Endothelial cell of umbilical vein (primary cell): Measurements from ENCODE around the gene ZNF439. TPM values are rescaled to one million over a fixed set of nuclear protein-coding genes. Genes with fewer than 3 reads are reported as not detected.

ENCODE experiments used
- BruUV-seq: library from RNA; stranded (reverse); fragments of 400-500 nt; replicated peaks from 2 replicates; lab custom pipeline; 2021; lab: Mats Ljungman, UMichigan
- CTCF ChIA-PET: fragments of 300-600, 350-600 bp; sonication (Branson Sonifier 250); formaldehyde crosslinking; loops from one replicate; lab custom pipeline; 2021; ENCODE audit warnings: antibody characterized with exemption, inconsistent platforms; lab: Charles Lee
- POLR2A ChIA-PET: fragments of 300-600, 350-600 bp; sonication (Branson Sonifier 250); formaldehyde crosslinking; loops from one replicate; lab custom pipeline; 2021; ENCODE audit warnings: antibody characterized with exemption, inconsistent platforms; lab: Charles Lee
- DNase-seq: peaks from one replicate; pipeline ENCODE4 v3.0.0-alpha.2; 2011; ENCODE audit warnings: low read depth, low spot score
- FAIRE-seq: peaks from 2 replicates; lab custom pipeline; 2011; peaks lifted over from hg19 to GRCh38; lab: Jason Lieb, UNC
- H2AFZ ChIP-seq: 2 replicates; pipeline ENCODE4 v1.6.0; 2012; ENCODE audit warnings: low read depth, low read length, control low read depth, inconsistent platforms
- H3K27ac ChIP-seq: 2 replicates; pipeline ENCODE4 v1.5.1; 2011; ENCODE audit warnings: low read depth, mild to moderate bottlenecking, control low read depth, low read length, moderate library complexity; ENCODE audit not compliant: insufficient read depth
- H3K27me3 ChIP-seq, 2 experiments: 2 replicates each; pipeline versions ENCODE4 v1.6.0 to v1.6.1; 2011; ENCODE audit warnings: low read length in 2 of 2, mixed read lengths in 1 of 2; ENCODE audit not compliant: control insufficient read depth in 2 of 2, insufficient read depth in 2 of 2
- H3K36me3 ChIP-seq, 2 experiments: 2 replicates in 1 of 2; 3 replicates in 1 of 2; pipeline ENCODE4 v1.5.1; 2011; ENCODE audit warnings: low read length in 2 of 2, mild to moderate bottlenecking in 1 of 2, moderate library complexity in 1 of 2; ENCODE audit not compliant: control insufficient read depth in 2 of 2, insufficient read depth in 2 of 2; ENCODE audit errors: extremely low read depth in 1 of 2
- H3K4me1 ChIP-seq: 3 replicates; pipeline ENCODE4 v1.5.1; 2011; ENCODE audit warnings: mild to moderate bottlenecking, low read length; ENCODE audit not compliant: control insufficient read depth, insufficient read depth; ENCODE audit errors: extremely low read depth
- H3K4me2 ChIP-seq: 2 replicates; pipeline ENCODE4 v1.6.1; 2011; ENCODE audit warnings: low read length, control low read depth, mixed read lengths; ENCODE audit not compliant: insufficient read depth
- H3K4me3 ChIP-seq, 3 experiments: fragments of 200-600 bp in 1 of 3; sonication (generic), shearing (Covaris generic) in 1 of 3; replicated peaks in 1 of 3; 2 replicates each; pipeline ENCODE4 v1.5.1; 2011 to 2016; ENCODE audit warnings: control low read depth in 3 of 3, low read length in 3 of 3, mild to moderate bottlenecking in 2 of 3, inconsistent platforms in 1 of 3, low read depth in 1 of 3, moderate library complexity in 1 of 3; ENCODE audit not compliant: insufficient read depth in 1 of 3
- H3K79me2 ChIP-seq: 2 replicates; pipeline ENCODE4 v1.6.0; 2012; ENCODE audit warnings: low read length, inconsistent platforms; ENCODE audit not compliant: control insufficient read depth, insufficient read depth
- H3K9ac ChIP-seq: replicated peaks from 2 replicates; pipeline ENCODE3; 2011; ENCODE audit warnings: low read length, control low read depth; ENCODE audit not compliant: insufficient read depth; ENCODE audit errors: extremely low read depth
- H3K9me1 ChIP-seq: replicated peaks from 3 replicates; pipeline ENCODE4 v1.6.0; 2011; ENCODE audit warnings: mild to moderate bottlenecking, low read length; ENCODE audit not compliant: control insufficient read depth, insufficient read depth; ENCODE audit errors: extremely low read depth
- H3K9me3 ChIP-seq: replicated peaks from 2 replicates; pipeline ENCODE4 v1.5.1; 2012; ENCODE audit warnings: low read length, inconsistent platforms; ENCODE audit not compliant: control insufficient read depth, insufficient read depth
- H4K20me1 ChIP-seq: replicated peaks from 2 replicates; pipeline ENCODE3; 2011; ENCODE audit warnings: mild to moderate bottlenecking, low read length; ENCODE audit not compliant: control insufficient read depth, insufficient read depth; ENCODE audit errors: extremely low read depth
- EZH2 ChIP-seq: IDR thresholded peaks from 2 replicates; pipeline ENCODE4 v1.6.1; 2012; ENCODE audit warnings: borderline replicate concordance, low read depth, mild to moderate bottlenecking, moderate library complexity, low read length, inconsistent platforms; ENCODE audit not compliant: severe bottlenecking
- FOS ChIP-seq: IDR thresholded peaks from 2 replicates; pipeline ENCODE4 v1.6.1; 2011; ENCODE audit warnings: mild to moderate bottlenecking, low read length, moderate library complexity, borderline replicate concordance; ENCODE audit not compliant: insufficient read depth
- GATA2 ChIP-seq: IDR thresholded peaks from 2 replicates; pipeline ENCODE4 v1.7.0; 2011; ENCODE audit warnings: low read depth, mild to moderate bottlenecking, moderate library complexity, mixed read lengths, low read length; ENCODE audit not compliant: insufficient read length, insufficient read depth
- JUN ChIP-seq: IDR thresholded peaks from 2 replicates; pipeline ENCODE4 v1.6.1; 2011; ENCODE audit warnings: borderline replicate concordance, low read depth; ENCODE audit not compliant: insufficient read length, insufficient read depth
- MAX ChIP-seq: IDR thresholded peaks from 2 replicates; pipeline ENCODE4 v1.6.1; 2011; ENCODE audit not compliant: insufficient read depth, insufficient read length
- MYC ChIP-seq: IDR thresholded peaks from one replicate; pipeline ENCODE4 v1.6.1; 2011; ENCODE audit warnings: mild to moderate bottlenecking, low read depth, low read length
- POLR2A ChIP-seq: IDR thresholded peaks from 2 replicates; pipeline ENCODE4 v1.6.1; 2012; ENCODE audit warnings: low read depth, mild to moderate bottlenecking, control low read depth, low read length
- POLR2AphosphoS5 ChIP-seq: IDR thresholded peaks from 2 replicates; pipeline ENCODE4 v1.6.1; 2012; ENCODE audit warnings: low read depth, mild to moderate bottlenecking, control low read depth, low read length, moderate library complexity; ENCODE audit not compliant: insufficient read depth
- dilution Hi-C: fragments of 300-500 bp; cut with MboI; formaldehyde crosslinking; loops from one replicate; pipeline ENCODE4 v1.15.0; 2019; ENCODE audit warnings: low sequenced_read_pairs; ENCODE audit not compliant: extremely low pct_ligation_motif_present
- intact Hi-C: fragments of 100-400 bp; cut with micrococcal nuclease; formaldehyde crosslinking; loops from one replicate; pipeline ENCODE4 v1.10.0; 2022
- polyA plus RNA-seq, 4 experiments: library from polyadenylated mRNA; depleted of rRNA in 3 of 4; stranded (reverse) in 3 of 4; unstranded in 1 of 4; fragments of >200 nt; gene quantifications; 2 replicates each; pipeline versions ENCODE4 v1.2.1 to v1.2.3, GENCODE V29; 2011 to 2012; ENCODE audit warnings: missing spikeins in 1 of 4
- total RNA-seq: library from RNA; stranded (reverse); gene quantifications from 2 replicates; pipeline ENCODE4 v1.2.3, GENCODE V29; 2021
- TF ChIP-seq, protein P1 (sequence below), 2 donors: IDR thresholded peaks; 1 replicate in 1 of 2; 2 replicates in 1 of 2; pipeline ENCODE4 v1.5.1; 2011; ENCODE audit warnings: low read length in 2 of 2, mild to moderate bottlenecking in 2 of 2, moderate library complexity in 2 of 2, control low read depth in 1 of 2, inconsistent platforms in 1 of 2, low read depth in 1 of 2; ENCODE audit not compliant: insufficient read depth in 1 of 2; ENCODE audit errors: extremely low read depth in 1 of 2

Gene ZNF439
- total and polyA plus RNA-seq, 2 donors (not counting 3 experiments of a cell fraction or from before 2014, with no cell fraction given), result 0.12 to 0.33 TPM

DNA sequence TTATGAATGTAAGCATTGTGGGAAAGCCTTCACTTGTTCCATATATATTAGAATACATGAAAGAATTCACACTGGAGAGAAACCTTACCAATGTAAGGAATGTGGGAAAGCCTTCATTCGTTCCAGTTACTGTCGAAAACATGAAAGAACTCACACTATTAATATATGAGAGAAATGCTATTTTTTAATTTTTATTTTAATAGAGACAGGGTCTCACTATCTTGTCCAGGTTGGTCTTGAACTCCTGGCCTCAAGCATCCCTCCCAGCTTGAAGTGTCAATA is 41.5 kb upstream of the ZNF439 start:
- no peak for FAIRE-seq
- DNase-seq, result no peak
- no peaks in the 10 kb centered on the region for H3K36me3 ChIP-seq
- POLR2A ChIA-PET, result no interaction called here
- TF ChIP-seq EZH2, result no peak
- no peak for TF ChIP-seq POLR2AphosphoS5
- no peak for TF ChIP-seq POLR2A
- TF ChIP-seq MYC, result no peak
- TF ChIP-seq, protein P1, sequence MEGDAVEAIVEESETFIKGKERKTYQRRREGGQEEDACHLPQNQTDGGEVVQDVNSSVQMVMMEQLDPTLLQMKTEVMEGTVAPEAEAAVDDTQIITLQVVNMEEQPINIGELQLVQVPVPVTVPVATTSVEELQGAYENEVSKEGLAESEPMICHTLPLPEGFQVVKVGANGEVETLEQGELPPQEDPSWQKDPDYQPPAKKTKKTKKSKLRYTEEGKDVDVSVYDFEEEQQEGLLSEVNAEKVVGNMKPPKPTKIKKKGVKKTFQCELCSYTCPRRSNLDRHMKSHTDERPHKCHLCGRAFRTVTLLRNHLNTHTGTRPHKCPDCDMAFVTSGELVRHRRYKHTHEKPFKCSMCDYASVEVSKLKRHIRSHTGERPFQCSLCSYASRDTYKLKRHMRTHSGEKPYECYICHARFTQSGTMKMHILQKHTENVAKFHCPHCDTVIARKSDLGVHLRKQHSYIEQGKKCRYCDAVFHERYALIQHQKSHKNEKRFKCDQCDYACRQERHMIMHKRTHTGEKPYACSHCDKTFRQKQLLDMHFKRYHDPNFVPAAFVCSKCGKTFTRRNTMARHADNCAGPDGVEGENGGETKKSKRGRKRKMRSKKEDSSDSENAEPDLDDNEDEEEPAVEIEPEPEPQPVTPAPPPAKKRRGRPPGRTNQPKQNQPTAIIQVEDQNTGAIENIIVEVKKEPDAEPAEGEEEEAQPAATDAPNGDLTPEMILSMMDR (IDR thresholded peaks at IDR 0.05; ENCODE audit: extremely low read depth in 1 of 2, insufficient read depth in 1 of 2, low read depth in 1 of 2, low read length in 2 of 2), result no peak
- no peak for TF ChIP-seq MAX
- TF ChIP-seq GATA2, result no peak
- TF ChIP-seq JUN, result no peak
- no peak for TF ChIP-seq FOS
- no peaks in the 10 kb centered on the region for H3K4me1 ChIP-seq
- CTCF ChIA-PET, result interaction anchor here (1.1 kb wide), 1 partner anchor 9 kb away, joined by 3 read pairs; no protein-coding TSS in a partner anchor
- H3K79me2 ChIP-seq, result no peaks in the 10 kb centered on the region
- peaks cover 9% of the 10 kb centered on the region for H3K9me3 ChIP-seq
- H3K4me3 ChIP-seq, result no peak overlapping the region
- H3K27ac ChIP-seq, result no peak overlapping the region
- H3K9me1 ChIP-seq, result no peaks in the 10 kb centered on the region
- no peak overlapping the region for H3K4me2 ChIP-seq
- dilution Hi-C loops, result no loop called here
- no TSS peak for BruUV-seq
- no peak overlapping the region for H2AFZ ChIP-seq
- no peaks in the 10 kb centered on the region for H4K20me1 ChIP-seq
- no peaks in the 10 kb centered on the region for H3K27me3 ChIP-seq
- intact Hi-C loops, result no loop called here
- no peak overlapping the region for H3K9ac ChIP-seq
